ENCODE measurements around the gene GNRH2. TPM values are rescaled to one million over a fixed set of nuclear protein-coding genes. Genes with fewer than 3 reads are reported as not detected.
A peak's percentile ranks its signal among the peaks of the same experiment; 100 is the strongest.

The GNRH2 gene
- total and polyA plus RNA-seq, 2 experiments from 2014 or later = not detected

GRCh38 chr20:3042625-3043024, 797 bp upstream of the GNRH2 start:
- no peak overlapping the region for H2AFZ ChIP-seq
- H3K27me3 ChIP-seq (replicated peaks; ENCODE audit: insufficient read depth) = no peaks in the 10 kb centered on the region
- 93 to 99% methylated on average over 5 of the region's 5 CpGs for WGBS, 2 experiments (ENCODE audit: low coverage in 1 of 2, low lambda C conversion rate in 2 of 2, missing lambda C conversion rate in 2 of 2)
- no peak for DNase-seq
- peaks cover 6% of the 10 kb centered on the region; the same call in 1 of the 2 replicates for H3K36me3 ChIP-seq (ENCODE audit: low read depth)
- in situ Hi-C loops (cut with MboI) = no loop called here
- 0 out of 2 replicates have a peak, but pooled peaks cover 6% of the 10 kb centered on the region for H3F3A ChIP-seq (ENCODE audit: insufficient read depth)
- no peak overlapping the region for H3K27ac ChIP-seq
- H3K9me2 ChIP-seq (ENCODE audit: insufficient read depth) = no peaks in the 10 kb centered on the region
- no peak overlapping the region for H3K4me2 ChIP-seq (ENCODE audit: unreplicated experiment)
- H3K9ac ChIP-seq = no peak overlapping the region
- no peak for TF ChIP-seq EZH2 (IDR thresholded peaks at IDR 0.05; ENCODE audit: insufficient read depth, poor library complexity, severe bottlenecking)
- no peak overlapping the region for H3K4me3 ChIP-seq
- no peaks in the 10 kb centered on the region for H3K9me3 ChIP-seq (ENCODE audit: low read depth)
- H4K20me1 ChIP-seq (ENCODE audit: insufficient read depth) = no peaks in the 10 kb centered on the region
- peaks cover 13% of the 10 kb centered on the region for H3K79me2 ChIP-seq (ENCODE audit: insufficient read depth)
- H3K4me1 ChIP-seq (ENCODE audit: insufficient read depth) = peaks cover 7% of the 10 kb centered on the region; the same call in 1 of the 2 replicates

- Histone ChIP-seq H3K4me3 (no peak overlapping the region), H3F3A (ENCODE audit: insufficient read depth) (0 out of 2 replicates have a peak, but pooled peaks cover 6% of the 10 kb centered on the region), H3K9me2 (ENCODE audit: insufficient read depth) (no peaks in the 10 kb centered on the region), H2AFZ (no peak overlapping the region), H3K79me2 (ENCODE audit: insufficient read depth) (peaks cover 19% of the 10 kb centered on the region), H3K9me3 (ENCODE audit: low read depth) (no peaks in the 10 kb centered on the region), H4K20me1 (ENCODE audit: insufficient read depth) (no peaks in the 10 kb centered on the region), H3K27me3 (replicated peaks; ENCODE audit: insufficient read depth) (no peaks in the 10 kb centered on the region), H3K4me2 (ENCODE audit: unreplicated experiment) (no peak overlapping the region), H3K4me1 (ENCODE audit: insufficient read depth) (peaks cover 7% of the 10 kb centered on the region; the same call in 1 of the 2 replicates), H3K9ac (no peak overlapping the region), H3K36me3 (ENCODE audit: low read depth) (peaks cover 5% of the 10 kb centered on the region; the same call in 1 of the 2 replicates), H3K27ac (0 out of 2 replicates have a peak overlapping the region, but pooled peaks have one; percentile 77)
- in situ Hi-C loops (cut with MboI) = no loop called here
- no peak for DNase-seq
- WGBS, 2 experiments (ENCODE audit: low coverage in 1 of 2, low lambda C conversion rate in 2 of 2, missing lambda C conversion rate in 2 of 2) = 92 to 96% methylated on average over 8 of the region's 8 CpGs
- TF ChIP-seq EZH2phosphoT487 (IDR thresholded peaks at IDR 0.05; ENCODE audit: insufficient read depth, low read depth) = no peak
- TF ChIP-seq EZH2 (IDR thresholded peaks at IDR 0.05; ENCODE audit: insufficient read depth, poor library complexity, severe bottlenecking) = no peak
Measured at GRCh38 chr20:3044336-3044965, 1.0 kb downstream of the GNRH2 start.

- 3 to 6% methylated on average over 13 to 24 of the region's 24 CpGs for WGBS, 2 experiments (ENCODE audit: low coverage in 1 of 2, low lambda C conversion rate in 2 of 2, missing lambda C conversion rate in 2 of 2)
- H3K36me3 ChIP-seq (ENCODE audit: low read depth) = peaks cover 5% of the 10 kb centered on the region; the same call in 1 of the 2 replicates
- 0 out of 2 replicates have a peak, but pooled peaks cover 6% of the 10 kb centered on the region for H3F3A ChIP-seq (ENCODE audit: insufficient read depth)
- in situ Hi-C loops (cut with MboI) = no loop called here
- H3K79me2 ChIP-seq (ENCODE audit: insufficient read depth) = peaks cover 19% of the 10 kb centered on the region
- H3K27ac ChIP-seq = peak overlapping the region; percentile 77
- H3K4me1 ChIP-seq (ENCODE audit: insufficient read depth) = peaks cover 7% of the 10 kb centered on the region; the same call in 1 of the 2 replicates
- no peak for TF ChIP-seq EZH2 (IDR thresholded peaks at IDR 0.05; ENCODE audit: insufficient read depth, poor library complexity, severe bottlenecking)
- TF ChIP-seq EZH2phosphoT487 (IDR thresholded peaks at IDR 0.05; ENCODE audit: insufficient read depth, low read depth) = no peak
- peak; percentile 85 for DNase-seq
- no peaks in the 10 kb centered on the region for H3K9me3 ChIP-seq (ENCODE audit: low read depth)
- peak overlapping the region; percentile 83 for H2AFZ ChIP-seq
- peak overlapping the region; percentile 85 for H3K9ac ChIP-seq
- H3K27me3 ChIP-seq (replicated peaks; ENCODE audit: insufficient read depth) = no peaks in the 10 kb centered on the region
- H4K20me1 ChIP-seq (ENCODE audit: insufficient read depth) = no peaks in the 10 kb centered on the region
- H3K4me2 ChIP-seq (ENCODE audit: unreplicated experiment) = peak overlapping the region; percentile 83
- no peaks in the 10 kb centered on the region for H3K9me2 ChIP-seq (ENCODE audit: insufficient read depth)
- H3K4me3 ChIP-seq = peak overlapping the region; percentile 92
Measured at GRCh38 chr20:3045042-3045815, 1.8 kb downstream of the GNRH2 start.

GRCh38 chr20:3045816-3046676, 2.6 kb downstream of the GNRH2 start, which contains the start of gene MRPS26:
Gene MRPS26, plus strand, starts transcription at chr20:3046052. Its CDS starts 17 bp downstream, at chr20:3046069.
- Histone ChIP-seq H3K27ac (peak within 1 kb of the TSS; percentile 77), H3K79me2 (ENCODE audit: insufficient read depth) (peaks cover 19% of the 10 kb centered on the region), H3K9me2 (ENCODE audit: insufficient read depth) (no peaks in the 10 kb centered on the region), H4K20me1 (ENCODE audit: insufficient read depth) (no peaks in the 10 kb centered on the region), H3K9ac (peak within 1 kb of the TSS; percentile 85), H3K27me3 (replicated peaks; ENCODE audit: insufficient read depth) (no peaks in the 10 kb centered on the region), H3K4me3 (peak within 1 kb of the TSS; percentile 92), H3F3A (ENCODE audit: insufficient read depth) (0 out of 2 replicates have a peak, but pooled peaks cover 6% of the 10 kb centered on the region), H3K9me3 (ENCODE audit: low read depth) (no peaks in the 10 kb centered on the region), H3K4me1 (ENCODE audit: insufficient read depth) (peaks cover 7% of the 10 kb centered on the region; the same call in 1 of the 2 replicates), H2AFZ (peak within 1 kb of the TSS; percentile 83), H3K36me3 (ENCODE audit: low read depth) (peaks cover 5% of the 10 kb centered on the region; the same call in 1 of the 2 replicates), H3K4me2 (ENCODE audit: unreplicated experiment) (peak within 1 kb of the TSS; percentile 83)
- in situ Hi-C loops (cut with MboI) = no loop called here
- 1 to 2% methylated on average over 69 to 75 of the region's 104 CpGs for WGBS, 2 experiments (ENCODE audit: low coverage in 1 of 2, low lambda C conversion rate in 2 of 2, missing lambda C conversion rate in 2 of 2)
- peak; percentile 95 for DNase-seq
- TF ChIP-seq EZH2phosphoT487 (IDR thresholded peaks at IDR 0.05; ENCODE audit: insufficient read depth, low read depth) (no peak), EZH2 (IDR thresholded peaks at IDR 0.05; ENCODE audit: insufficient read depth, poor library complexity, severe bottlenecking) (no peak)
